GM18907 (cell line): ENCODE measurements around the gene HUWE1.
A peak's percentile ranks its signal among the peaks of the same experiment; 100 is the strongest.
"Not testable (repeated sequence)": the region's sequence is repeated elsewhere in the genome, so short reads cannot be mapped to it uniquely, and the experiment has no call there.

Experiments
- ATAC-seq: cut with Tn5 transposase; IDR thresholded peaks from one replicate; pipeline ENCODE4 v1.9.1; 2021; ENCODE audit warnings: mild to moderate bottlenecking, moderate library complexity; ENCODE audit not compliant: unreplicated experiment

HUWE1 gene, protein sequence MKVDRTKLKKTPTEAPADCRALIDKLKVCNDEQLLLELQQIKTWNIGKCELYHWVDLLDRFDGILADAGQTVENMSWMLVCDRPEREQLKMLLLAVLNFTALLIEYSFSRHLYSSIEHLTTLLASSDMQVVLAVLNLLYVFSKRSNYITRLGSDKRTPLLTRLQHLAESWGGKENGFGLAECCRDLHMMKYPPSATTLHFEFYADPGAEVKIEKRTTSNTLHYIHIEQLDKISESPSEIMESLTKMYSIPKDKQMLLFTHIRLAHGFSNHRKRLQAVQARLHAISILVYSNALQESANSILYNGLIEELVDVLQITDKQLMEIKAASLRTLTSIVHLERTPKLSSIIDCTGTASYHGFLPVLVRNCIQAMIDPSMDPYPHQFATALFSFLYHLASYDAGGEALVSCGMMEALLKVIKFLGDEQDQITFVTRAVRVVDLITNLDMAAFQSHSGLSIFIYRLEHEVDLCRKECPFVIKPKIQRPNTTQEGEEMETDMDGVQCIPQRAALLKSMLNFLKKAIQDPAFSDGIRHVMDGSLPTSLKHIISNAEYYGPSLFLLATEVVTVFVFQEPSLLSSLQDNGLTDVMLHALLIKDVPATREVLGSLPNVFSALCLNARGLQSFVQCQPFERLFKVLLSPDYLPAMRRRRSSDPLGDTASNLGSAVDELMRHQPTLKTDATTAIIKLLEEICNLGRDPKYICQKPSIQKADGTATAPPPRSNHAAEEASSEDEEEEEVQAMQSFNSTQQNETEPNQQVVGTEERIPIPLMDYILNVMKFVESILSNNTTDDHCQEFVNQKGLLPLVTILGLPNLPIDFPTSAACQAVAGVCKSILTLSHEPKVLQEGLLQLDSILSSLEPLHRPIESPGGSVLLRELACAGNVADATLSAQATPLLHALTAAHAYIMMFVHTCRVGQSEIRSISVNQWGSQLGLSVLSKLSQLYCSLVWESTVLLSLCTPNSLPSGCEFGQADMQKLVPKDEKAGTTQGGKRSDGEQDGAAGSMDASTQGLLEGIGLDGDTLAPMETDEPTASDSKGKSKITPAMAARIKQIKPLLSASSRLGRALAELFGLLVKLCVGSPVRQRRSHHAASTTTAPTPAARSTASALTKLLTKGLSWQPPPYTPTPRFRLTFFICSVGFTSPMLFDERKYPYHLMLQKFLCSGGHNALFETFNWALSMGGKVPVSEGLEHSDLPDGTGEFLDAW (N-terminal part only)

DNA sequence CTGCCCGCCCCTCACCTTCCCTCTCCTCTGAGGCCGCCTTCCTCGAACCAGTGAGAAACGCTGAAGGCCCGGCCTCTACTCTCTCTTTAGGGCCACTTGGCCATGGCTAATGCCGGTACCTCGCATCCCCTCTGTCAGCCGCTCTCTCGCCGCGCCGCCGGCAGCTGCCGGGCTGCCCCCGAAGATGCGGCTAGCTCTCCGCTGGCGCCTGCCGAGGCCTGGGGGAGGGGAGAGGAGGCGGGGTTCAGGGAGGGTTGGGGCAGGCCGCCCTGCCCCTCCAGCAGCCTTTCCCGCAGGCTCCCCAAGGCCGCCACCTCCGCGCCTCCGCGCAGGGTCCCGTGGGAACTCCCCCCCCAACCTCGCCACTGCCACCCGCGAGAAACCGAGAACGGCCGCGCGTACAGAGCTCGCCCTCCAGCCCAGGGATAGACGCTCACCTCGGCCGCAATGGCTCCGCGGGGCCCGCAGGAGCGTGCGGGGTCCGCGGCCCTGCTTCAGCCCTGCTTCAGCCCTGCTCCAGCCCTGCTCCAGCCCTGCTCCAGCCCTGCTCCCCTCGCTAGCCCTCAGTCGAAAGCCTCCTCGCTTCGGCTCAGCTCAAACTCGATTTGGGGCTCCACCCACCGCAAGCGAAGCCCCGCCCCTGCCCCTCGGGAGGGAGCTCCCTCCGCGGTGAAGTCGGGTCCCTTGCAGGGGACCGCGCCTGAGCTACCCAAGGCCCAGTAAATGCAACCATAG is at the start of gene HUWE1:
TSS of gene HUWE1 (minus strand) at position 569 of the 735 bp plus-strand sequence. CDS start 32,612 bp downstream, outside the sequence.
- peak; percentile 48 for ATAC-seq

DNA sequence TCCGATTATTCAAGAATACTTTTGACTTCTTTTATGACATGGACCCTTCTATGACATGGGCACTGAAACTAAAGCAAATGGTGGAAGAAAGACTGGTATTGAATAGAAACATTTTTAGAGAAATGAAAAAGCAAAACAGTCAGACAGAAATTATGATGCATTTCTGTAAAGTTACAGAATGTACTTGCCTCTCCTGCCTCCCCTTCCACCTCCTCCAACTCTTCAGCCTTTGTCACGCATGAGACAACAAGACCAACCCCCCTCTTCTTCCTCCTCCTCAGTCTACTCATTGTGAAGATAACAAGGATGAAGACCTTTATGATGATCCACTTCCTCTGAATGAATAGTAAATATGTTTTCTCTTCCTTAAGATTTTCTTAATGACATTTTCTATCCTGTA is 46.3 kb upstream of the HUWE1 start:
- ATAC-seq: no peak

DNA sequence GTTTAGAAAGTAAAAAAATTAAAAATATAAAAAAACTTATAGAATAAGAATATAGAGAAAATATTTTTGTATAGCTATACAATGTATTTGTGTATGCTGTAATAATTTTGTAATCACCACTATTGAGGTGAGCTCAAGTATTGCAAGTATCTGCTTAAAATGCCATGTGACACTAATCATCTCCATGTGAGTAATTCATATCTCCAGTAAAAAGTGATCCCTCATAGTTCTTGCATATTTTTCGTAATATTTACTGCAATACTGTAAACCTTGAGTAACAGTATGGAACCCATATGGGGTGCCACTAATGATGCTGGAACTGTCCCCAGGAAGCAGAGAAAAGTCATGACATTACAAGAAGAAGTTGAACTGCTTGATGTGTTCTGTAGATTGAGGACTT is 43.2 kb upstream of the HUWE1 start:
- no peak for ATAC-seq

DNA sequence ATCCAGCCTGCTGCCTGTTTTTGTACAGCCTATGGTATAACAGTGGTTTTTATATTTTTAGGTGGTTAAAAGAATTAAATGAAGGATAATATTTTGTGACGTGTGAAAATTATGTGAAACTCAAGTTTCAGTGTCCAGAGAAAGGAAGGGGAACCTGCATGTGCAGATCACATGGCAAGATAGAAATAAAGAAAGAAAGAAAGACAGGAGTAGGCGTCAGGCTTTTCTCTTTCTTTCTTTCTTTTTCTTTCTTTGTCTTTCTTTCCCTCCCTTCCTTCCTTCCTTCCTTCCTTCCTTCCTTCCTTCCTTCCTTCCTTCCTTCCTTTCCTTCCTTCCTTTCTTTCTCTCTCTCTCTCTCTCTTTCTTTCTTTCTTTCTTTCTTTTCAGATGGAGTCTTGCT is 42.0 kb upstream of the HUWE1 start:
- ATAC-seq: no peak

DNA sequence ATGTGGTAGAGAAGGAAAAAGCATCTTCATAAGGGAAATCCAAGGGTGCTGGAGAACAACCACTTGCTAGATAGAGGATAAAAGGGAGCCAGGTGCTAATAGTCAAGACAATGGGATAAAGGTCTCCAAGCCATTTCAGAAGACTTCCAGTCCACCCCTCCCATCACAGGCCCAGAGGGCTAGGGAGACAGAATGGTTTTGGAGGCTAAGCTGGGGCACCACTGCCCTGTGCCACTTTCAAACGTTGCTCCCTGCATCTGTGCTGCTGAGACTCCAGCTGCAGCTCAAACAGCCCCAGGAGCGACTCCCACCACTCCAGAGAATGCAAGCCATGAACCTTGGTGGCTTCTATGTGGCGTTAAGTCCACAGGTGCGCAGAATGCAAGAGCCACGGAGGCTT is 38.4 kb upstream of the HUWE1 start:
- ATAC-seq: no peak

DNA sequence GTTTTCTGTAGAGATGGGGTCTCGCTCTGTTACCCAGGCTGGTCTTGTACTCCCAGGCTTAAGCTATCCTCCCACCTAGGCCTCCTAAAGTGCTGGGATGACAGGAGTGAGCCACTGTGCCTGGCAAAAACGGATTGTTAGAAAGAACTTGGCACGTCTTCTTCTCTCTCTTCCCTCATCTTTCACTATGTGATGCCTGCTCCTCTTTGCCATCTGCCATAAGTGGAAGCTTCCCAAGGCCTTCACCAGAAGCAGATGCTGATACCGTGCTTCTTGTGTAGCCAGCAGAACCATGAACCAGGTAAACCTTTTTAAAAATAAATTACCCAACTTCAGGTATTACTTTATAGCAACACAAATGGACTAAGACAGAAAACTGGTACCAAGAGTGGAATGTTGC is 36.9 kb upstream of the HUWE1 start:
- ATAC-seq: no peak

DNA sequence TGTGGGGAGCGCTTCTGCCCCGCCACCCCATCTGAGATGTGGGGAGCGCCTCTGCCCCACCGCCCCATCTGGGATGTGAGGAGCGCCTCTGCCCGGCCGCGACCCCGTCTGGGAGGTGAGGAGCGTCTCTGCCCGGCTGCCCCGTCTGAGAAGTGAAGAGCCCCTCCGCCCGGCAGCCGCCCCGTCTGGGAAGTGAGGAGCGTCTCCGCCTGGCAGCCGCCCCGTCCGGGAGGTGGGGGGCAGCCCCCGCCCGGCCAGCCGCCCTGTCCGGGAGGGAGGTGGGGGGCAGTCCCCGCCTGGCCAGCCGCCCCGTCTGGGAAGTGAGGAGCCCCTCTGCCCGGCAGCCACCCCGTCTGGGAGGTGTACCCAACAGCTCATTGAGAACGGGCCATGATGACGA is 35.1 kb upstream of the HUWE1 start:
- ATAC-seq: not testable (repeated sequence)

DNA sequence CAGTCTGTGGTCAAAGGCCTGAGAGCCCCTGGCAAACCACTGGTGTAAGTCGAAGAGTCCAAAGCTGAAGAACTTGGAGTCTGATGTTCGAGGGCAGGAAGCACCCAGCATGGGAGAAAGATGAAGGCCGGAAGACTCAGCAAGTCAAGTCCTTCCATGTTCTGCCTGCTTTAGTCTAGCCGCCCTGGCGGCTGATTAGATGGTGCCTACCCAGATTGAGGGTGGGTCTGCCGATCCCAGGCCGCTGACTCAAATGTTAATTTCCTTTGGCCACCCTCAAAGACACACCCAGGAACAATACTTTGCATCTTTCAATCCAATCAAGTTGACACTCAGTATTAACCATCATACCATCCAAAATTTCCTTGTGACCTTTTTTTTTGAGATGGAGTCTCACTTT is 33.1 kb upstream of the HUWE1 start:
- not testable (repeated sequence) for ATAC-seq

DNA sequence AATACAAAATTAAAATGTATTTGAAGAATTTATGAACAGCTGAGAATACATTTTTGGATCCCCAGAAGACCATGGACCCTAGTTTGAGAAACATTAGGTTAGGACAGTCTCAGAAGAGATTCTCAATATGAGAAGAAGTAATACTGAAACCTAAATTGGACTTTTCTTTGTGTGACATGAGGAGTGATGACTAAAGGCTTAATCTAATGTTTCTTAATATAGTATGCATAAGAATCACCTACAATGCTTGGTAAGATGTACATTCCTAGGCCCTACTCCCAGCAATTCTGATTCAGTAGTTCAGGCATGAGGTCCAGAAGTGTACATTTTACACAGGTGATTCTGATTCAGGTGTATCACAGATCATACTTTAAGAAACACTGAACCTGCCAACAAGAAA is 31.6 kb upstream of the HUWE1 start:
- ATAC-seq: no peak

DNA sequence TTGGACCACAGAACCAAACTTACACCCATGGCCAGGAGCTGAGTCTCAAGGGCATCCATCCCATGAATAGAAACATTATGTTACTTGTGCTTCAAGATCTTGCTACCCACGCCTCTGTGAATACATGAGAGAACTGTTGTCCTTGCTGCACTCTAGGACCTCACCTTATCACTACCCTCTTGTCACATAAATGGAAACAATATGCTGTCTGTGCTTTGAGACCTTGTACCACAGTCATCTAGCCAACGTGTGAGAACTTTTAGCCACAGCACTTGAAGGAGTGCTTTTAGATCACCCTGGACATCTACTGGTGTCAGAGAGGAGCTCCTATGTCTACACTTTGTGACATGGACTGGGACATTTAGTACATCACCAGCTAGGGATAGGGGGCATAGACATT is 30.7 kb upstream of the HUWE1 start:
- ATAC-seq: no peak

DNA sequence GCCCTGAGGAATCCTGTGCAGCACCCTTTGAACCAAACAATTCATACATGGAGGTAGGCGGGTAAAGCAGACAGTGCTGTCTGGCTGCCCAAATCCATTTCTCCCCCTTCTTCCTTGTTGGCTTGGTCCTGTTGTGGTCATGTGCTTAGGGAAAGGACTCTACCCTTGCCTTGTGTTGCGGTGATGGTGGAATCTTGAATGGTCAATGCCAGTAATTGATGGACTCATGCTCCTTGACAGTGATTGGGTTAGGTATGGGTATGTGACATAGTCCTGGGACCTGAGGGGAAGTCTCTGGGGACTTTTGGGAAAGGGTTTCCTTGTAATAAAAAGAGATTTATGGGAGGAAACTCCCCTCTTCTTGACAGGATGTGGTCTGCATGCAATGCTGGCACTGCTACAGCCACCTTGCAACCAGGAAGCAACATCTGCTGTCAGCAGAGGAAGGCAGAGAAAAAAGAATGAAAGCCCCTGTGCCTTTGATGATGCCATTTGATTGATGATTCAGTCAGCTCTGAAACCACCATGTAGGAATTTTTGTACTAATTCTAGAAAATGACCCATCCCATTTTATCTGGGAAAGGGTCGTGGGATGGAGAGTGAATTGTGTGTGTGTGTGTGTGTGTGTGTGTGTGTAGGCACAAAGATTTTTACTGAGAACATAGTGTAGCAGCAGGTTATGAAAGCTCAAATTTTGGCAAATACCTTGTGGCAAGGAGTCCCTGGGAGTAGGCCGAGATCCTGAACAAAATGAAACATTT is 30.0 kb upstream of the HUWE1 start:
- peak; percentile 42 for ATAC-seq

DNA sequence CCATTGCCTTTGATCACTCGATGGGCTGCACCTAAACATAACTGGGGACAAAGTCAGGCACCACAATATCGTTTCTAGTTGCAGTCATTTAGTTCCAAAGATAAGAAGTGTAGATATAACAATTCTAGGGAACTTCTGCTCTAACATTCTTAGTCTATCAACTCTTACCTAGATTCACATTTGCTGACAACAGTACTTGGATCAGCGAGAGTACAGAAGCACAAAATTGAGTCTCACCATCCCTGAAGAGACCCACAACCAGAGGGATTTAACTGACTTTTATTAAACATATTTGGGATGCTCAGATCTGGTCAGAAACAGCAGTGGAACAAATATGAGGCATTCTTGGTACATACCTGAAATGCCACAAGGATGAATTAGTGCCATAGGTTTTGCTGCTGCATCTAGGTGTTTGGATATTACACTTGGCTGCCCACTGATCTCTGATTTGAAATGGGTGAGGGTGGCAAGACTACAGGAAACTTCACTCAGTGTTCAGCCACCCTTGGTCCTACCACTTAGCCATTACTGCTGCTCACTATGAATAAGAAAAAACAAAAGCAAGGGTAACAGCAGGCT is 28.9 kb upstream of the HUWE1 start:
- no peak for ATAC-seq

DNA sequence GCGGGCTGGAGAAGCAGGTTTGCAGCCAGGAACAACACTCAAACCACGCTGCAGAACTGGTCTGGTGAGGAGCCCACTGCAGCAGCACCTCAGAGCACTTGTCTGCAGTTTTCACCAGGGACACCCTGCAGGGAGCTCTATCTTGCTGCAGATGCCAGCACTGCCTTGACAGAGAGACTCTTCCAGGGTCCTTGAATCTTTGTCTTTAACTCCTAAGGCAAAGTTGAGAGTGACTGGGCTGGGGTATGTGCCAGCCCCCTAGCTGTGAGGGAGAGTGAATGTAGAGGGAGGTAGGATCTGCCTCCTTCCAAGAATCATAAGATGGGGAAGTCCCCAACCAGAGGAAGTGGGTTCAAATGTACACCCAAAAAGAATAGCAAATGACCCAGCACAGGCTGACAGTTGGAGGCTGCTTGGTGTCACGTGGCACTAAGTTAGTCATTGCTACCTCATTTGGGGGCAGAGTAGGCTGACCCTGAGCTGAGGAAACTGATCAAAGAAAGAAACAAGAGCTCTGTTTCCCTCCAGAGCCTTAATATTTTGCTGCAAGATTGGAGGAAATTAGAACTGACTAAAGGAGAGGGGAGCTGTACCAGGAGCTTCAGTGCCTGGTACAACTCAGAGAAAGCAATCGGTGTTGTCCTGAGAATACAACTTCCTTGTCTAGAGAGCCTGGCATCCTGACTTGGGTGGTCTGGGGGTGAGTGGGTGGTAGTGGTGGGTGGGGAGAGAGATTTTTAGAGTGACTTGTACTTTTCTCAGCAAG is 28.2 kb upstream of the HUWE1 start:
- ATAC-seq: peak; percentile 71

DNA sequence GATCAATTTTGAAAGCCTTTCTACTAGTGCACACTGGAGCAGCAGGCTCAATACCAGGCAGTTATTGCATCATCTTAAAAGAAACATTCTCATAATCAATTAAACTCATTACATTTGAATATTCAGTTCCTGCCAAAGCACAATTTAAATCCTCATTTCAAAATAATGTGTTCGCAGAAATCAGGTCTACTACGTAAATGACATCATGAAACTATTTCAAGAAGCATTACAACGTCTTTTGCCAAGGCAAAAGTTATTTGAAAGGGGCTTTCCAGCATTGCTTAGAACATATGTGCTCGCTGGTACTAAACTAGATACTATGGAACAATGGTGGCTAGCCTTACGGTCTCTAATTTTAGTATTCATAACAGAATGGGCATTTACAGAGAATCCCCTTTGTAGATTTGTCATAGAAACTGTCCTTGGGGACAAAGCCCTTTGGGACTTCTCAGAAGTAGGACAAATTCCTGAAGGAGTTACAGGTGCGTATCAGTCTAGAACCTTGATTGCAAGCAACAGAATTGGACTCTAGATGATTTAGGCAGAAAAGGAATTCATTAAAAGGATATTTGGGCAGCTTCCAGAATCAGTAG is 27.6 kb upstream of the HUWE1 start:
- peak; percentile 33 for ATAC-seq

DNA sequence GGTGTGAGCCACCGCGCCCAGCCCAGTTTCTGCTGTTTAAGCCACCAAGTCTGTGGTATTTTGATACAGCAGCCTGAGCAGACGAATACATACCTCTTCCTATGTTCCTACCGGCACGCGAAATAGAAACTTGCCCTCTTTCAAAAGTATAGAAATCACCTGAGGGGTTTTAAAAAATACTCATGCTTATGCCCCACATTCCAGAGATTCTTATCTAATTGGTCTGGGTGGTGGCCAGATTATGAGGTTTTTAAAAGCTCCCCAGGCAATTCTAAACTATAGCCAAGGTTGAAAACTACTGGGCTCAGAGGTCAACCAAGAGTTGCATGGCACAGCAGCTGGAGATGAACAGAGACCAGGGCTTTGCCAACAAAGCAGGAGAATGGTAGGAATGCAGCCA is 24.9 kb upstream of the HUWE1 start:
- no peak for ATAC-seq

DNA sequence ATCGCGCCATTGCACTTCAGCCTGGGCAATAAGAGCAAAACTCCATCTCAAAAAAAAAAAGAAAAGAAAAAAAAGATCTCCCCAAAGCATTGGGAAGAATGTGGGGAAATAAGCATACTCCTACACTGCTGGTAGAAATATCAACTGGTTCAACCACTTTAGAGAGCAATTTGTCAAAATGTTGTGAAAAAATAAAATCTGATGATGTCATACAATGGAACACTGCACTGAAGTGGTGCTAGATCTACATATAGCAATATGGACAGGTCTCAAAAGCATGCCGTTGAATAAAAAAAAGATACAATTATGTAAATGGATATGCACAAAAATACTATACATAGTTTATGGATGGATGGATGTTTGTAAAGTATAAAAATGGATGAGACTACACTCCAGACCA is 18.3 kb upstream of the HUWE1 start:
- no peak for ATAC-seq

DNA sequence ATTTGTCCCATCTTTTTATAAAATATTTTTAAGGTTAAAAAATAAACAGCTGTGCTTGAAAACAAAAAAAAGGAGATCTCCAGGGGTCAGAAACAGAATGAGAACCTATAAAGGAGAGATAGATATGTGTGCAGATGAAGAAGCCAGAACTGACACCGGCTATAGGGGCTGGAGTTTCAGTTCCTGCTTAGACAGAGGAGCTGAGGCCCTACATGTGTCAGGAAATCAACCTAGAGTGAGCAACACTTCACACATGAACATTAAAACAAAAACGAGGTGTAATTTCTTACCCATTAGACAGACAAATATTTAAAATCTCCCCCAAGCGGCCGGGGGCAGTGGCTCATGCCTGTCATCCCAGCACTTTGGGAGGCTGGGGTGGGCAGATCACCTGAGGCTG is 17.8 kb upstream of the HUWE1 start:
- no peak for ATAC-seq

DNA sequence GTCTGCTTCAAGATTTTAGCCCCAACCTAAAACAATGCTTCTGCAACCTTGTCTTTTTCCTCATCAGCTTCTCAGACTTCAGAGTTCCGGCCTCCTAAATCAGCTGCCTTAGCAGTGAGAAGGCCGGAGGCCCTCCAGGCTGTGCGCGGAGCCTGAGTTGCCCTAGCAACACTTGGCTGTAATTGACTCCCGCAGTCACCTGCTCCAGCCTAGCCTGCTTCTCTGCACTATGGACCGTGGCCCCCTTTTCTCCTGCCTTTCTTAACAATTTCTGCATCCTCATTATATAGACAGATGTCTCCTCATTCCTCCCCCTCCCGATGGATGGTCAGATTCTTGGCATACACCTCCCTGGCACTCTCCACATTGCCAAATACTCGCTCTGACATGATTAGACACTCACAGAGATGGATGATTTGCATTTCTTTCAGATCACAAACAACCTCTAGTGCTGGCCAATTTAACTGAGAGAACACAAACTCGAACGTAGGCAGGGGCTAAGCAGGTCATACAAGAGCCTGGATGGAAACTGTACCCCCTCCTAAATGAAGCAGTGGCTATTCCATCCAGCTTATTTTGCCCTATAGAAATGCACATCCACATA is 9.5 kb upstream of the HUWE1 start:
- ATAC-seq: no peak
